GM12891 (cell line): ENCODE measurements around the gene HOXD11.

ENCODE experiments used
- POLR2A ChIP-seq: IDR thresholded peaks from 2 replicates; pipeline ENCODE4 v1.6.1; 2011; ENCODE audit warnings: low read depth, low read length, control low read depth
- TAF1 ChIP-seq: IDR thresholded peaks from 2 replicates; pipeline ENCODE4 v1.6.1; 2011; ENCODE audit warnings: low read depth, low read length, control low read depth

DNA sequence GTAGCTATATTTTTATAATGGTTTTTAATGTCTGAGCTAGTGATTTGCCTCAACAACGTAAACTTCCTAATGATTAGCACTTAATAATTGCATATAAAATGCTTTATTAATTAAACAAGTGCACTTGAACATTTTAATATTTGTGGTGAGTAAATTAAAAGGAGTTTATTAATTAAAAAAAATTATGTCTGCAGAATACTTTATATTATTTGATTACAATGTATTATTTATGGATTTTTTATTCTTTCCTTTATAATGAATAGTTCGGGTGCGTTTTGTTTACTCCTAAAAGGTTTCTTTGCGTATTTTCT is 24.7 kb downstream of the HOXD11 start:
- no peak for TF ChIP-seq TAF1
- no peak for TF ChIP-seq POLR2A
